GM11168 (cell line): Measurements from ENCODE around the gene CD68.
"Not testable (repeated sequence)": the region's sequence is repeated elsewhere in the genome, so short reads cannot be mapped to it uniquely, and the experiment has no call there.

Experiments used
- in situ Hi-C: fragments of 300-500 bp; cut with MboI; formaldehyde crosslinking; loops from one replicate; pipeline ENCODE4 v1.12.0; 2022; ENCODE audit warnings: low sequenced_read_pairs; ENCODE audit not compliant: unreplicated experiment

The CD68 gene

GRCh38 chr17:7606280-7606679 lies 26.8 kb downstream of the CD68 start:
- in situ Hi-C loops = no loop called here

- in situ Hi-C loops = no loop called here
Measured at GRCh38 chr17:7610641-7611040, 31.2 kb downstream of the CD68 start.

- in situ Hi-C loops = no loop called here
Measured at GRCh38 chr17:7611635-7612293, 32.3 kb downstream of the CD68 start.

- in situ Hi-C loops = no loop called here
Measured at GRCh38 chr17:7612294-7612640, 32.8 kb downstream of the CD68 start.

GRCh38 chr17:7613769-7614424 lies 34.5 kb downstream of the CD68 start:
- in situ Hi-C loops = no loop called here

GRCh38 chr17:7614425-7615264 lies 35.2 kb downstream of the CD68 start, which contains the start of gene FXR2:
Gene FXR2 (minus strand): TSS chr17:7614897. CDS start chr17:7614532, 365 bp downstream.
- in situ Hi-C loops = no loop called here

GRCh38 chr17:7615265-7615747 lies 35.9 kb downstream of the CD68 start:
- in situ Hi-C loops = no loop called here

- in situ Hi-C loops = no loop called here
Measured at GRCh38 chr17:7618608-7619007, 39.2 kb downstream of the CD68 start.

- in situ Hi-C loops = no loop called here
Measured at GRCh38 chr17:7620835-7621234, 41.4 kb downstream of the CD68 start.

GRCh38 chr17:7623661-7624060 lies 44.2 kb downstream of the CD68 start:
- in situ Hi-C loops = no loop called here

GRCh38 chr17:7625749-7626148 lies 46.3 kb downstream of the CD68 start:
- in situ Hi-C loops = not testable (repeated sequence)

GRCh38 chr17:7626307-7626706 lies 46.9 kb downstream of the CD68 start:
- in situ Hi-C loops = no loop called here

GRCh38 chr17:7626956-7627249 lies 47.5 kb downstream of the CD68 start:
- in situ Hi-C loops = no loop called here

GRCh38 chr17:7627250-7628121 lies 48.0 kb downstream of the CD68 start, which contains the start of gene SAT2:
Gene SAT2 (minus strand): TSS chr17:7627821. CDS start chr17:7627635, 186 bp downstream.
- in situ Hi-C loops = no loop called here

GRCh38 chr17:7629939-7630571 lies 50.6 kb downstream of the CD68 start, which contains the start of gene SHBG:
Gene SHBG (plus strand): TSS chr17:7630135. CDS start chr17:7630173, 38 bp downstream.
- in situ Hi-C loops = no loop called here
